MCF 10A (cell line): ENCODE results near the gene APRT. TPM values are rescaled to one million over a fixed set of nuclear protein-coding genes. Genes with fewer than 3 reads are reported as not detected.

Experiments
- BruUV-seq: library from RNA; stranded (reverse); fragments of 400-500 nt; replicated peaks from 2 replicates; lab custom pipeline; 2021; lab: Mats Ljungman, UMichigan
- CTCF ChIA-PET: fragments of 300-600 bp; sonication (Branson Sonifier 250); formaldehyde crosslinking; extraction: SDS; loops from one replicate; lab custom pipeline; 2021; ENCODE audit warnings: antibody characterized with exemption, inconsistent platforms; lab: Yijun Ruan, JAX
- POLR2A ChIA-PET: fragments of 300-600, 350-650 bp; sonication (Branson Sonifier 250); formaldehyde crosslinking; extraction: SDS; loops from one replicate; lab custom pipeline; 2020; ENCODE audit warnings: antibody characterized with exemption, inconsistent platforms; lab: Yijun Ruan, JAX
- DNase-seq: peaks from one replicate; pipeline ENCODE4 v3.0.0-alpha.2; 2018; ENCODE audit not compliant: unreplicated experiment
- H3K27ac Mint-ChIP-seq: one replicate; pipeline ENCODE4 v1.8.0; 2022; ENCODE audit warnings: mild to moderate bottlenecking, low read depth, mixed read lengths; ENCODE audit not compliant: unreplicated experiment
- H3K27me3 Mint-ChIP-seq: one replicate; pipeline ENCODE4 v1.8.0; 2022; ENCODE audit warnings: mixed read lengths; ENCODE audit not compliant: insufficient read depth, unreplicated experiment
- H3K36me3 Mint-ChIP-seq: one replicate; pipeline ENCODE4 v1.8.0; 2022; ENCODE audit warnings: mild to moderate bottlenecking, moderate library complexity, mixed read lengths; ENCODE audit not compliant: insufficient read depth, unreplicated experiment
- H3K4me1 Mint-ChIP-seq: one replicate; pipeline ENCODE4 v1.8.0; 2022; ENCODE audit warnings: mixed read lengths; ENCODE audit not compliant: insufficient read depth, unreplicated experiment
- H3K4me3 Mint-ChIP-seq: one replicate; pipeline ENCODE4 v1.8.0; 2022; ENCODE audit warnings: mild to moderate bottlenecking, moderate library complexity, mixed read lengths; ENCODE audit not compliant: unreplicated experiment
- H3K9me3 Mint-ChIP-seq: one replicate; pipeline ENCODE4 v1.8.0; 2022; ENCODE audit warnings: mixed read lengths; ENCODE audit not compliant: unreplicated experiment
- CTCF ChIP-seq: fragments of 200-600 bp; IDR thresholded peaks from one replicate; pipeline ENCODE4 v1.8.0; 2022; ENCODE audit warnings: antibody characterized with exemption, mild to moderate bottlenecking; ENCODE audit not compliant: unreplicated experiment
- intact Hi-C: fragments of 100-400 bp; cut with micrococcal nuclease; formaldehyde crosslinking; loops from 2 replicates; pipeline ENCODE4 v1.14.1; 2022
- total RNA-seq: library from RNA; stranded (reverse); gene quantifications from 2 replicates; pipeline ENCODE4 v1.2.3, GENCODE V29; 2022

Gene APRT
- total RNA-seq, 1 experiment from 2014 or later = 248 TPM

- BruUV-seq = no TSS peak
- Mint-ChIP-seq H3K36me3 (no peaks in the 10 kb centered on the region), H3K27me3 (no peaks in the 10 kb centered on the region), H3K4me1 (peaks cover 25% of the 10 kb centered on the region), H3K27ac (peak within 1 kb of the TSS; percentile 83), H3K4me3 (peak within 1 kb of the TSS; percentile 68), H3K9me3 (no peaks in the 10 kb centered on the region)
- peak; percentile 92 for TF ChIP-seq CTCF
- CTCF ChIA-PET = interaction anchor here (0.6 to 3.2 kb wide), 8 partner anchors 12 to 809 kb away, joined by 3 to 21 read pairs (median 4); no protein-coding TSS in a partner anchor
- intact Hi-C loops = loop anchor here (1.0 kb wide), 1 partner anchor 48 kb away; no protein-coding TSS in a partner anchor
- POLR2A ChIA-PET = interaction anchor here (0.7 to 3.7 kb wide), 12 partner anchors 9 to 214 kb away, joined by 3 to 24 read pairs (median 4); partner anchors contain the start of genes APRT and CDT1
- peak; percentile 55 for DNase-seq
Observed at GRCh38 chr16:88785106-88785924, 26.4 kb downstream of the APRT start, which contains the start of gene PIEZO1. TSS of gene PIEZO1 (minus strand) at chr16:88785220. CDS start at chr16:88784964, 256 bp downstream.

GRCh38 chr16:88784856-88785105 is 26.9 kb downstream of the APRT start:
- DNase-seq = no peak
- Mint-ChIP-seq H3K27ac (peak overlapping the region; percentile 27), H3K4me1 (peaks cover 25% of the 10 kb centered on the region), H3K4me3 (peak overlapping the region; percentile 68), H3K9me3 (no peaks in the 10 kb centered on the region), H3K27me3 (no peaks in the 10 kb centered on the region), H3K36me3 (no peaks in the 10 kb centered on the region)
- CTCF ChIA-PET = interaction anchor here (0.6 to 6.0 kb wide), 3 partner anchors 30 to 49 kb away, joined by 3 to 61 read pairs (median 6); no protein-coding TSS in a partner anchor
- POLR2A ChIA-PET = interaction anchor here (0.6 to 3.7 kb wide), 16 partner anchors 9 to 214 kb away, joined by 3 to 24 read pairs (median 4); partner anchors contain the start of genes APRT and CDT1
- BruUV-seq = no TSS peak
- no peak for TF ChIP-seq CTCF
- intact Hi-C loops = loop anchor here (1.0 kb wide), 1 partner anchor 47 kb away; no protein-coding TSS in a partner anchor

GRCh38 chr16:88784074-88784855 is 27.5 kb downstream of the APRT start:
- Mint-ChIP-seq H3K36me3 (no peaks in the 10 kb centered on the region), H3K4me3 (peak overlapping the region; percentile 68), H3K4me1 (peaks cover 25% of the 10 kb centered on the region), H3K9me3 (no peaks in the 10 kb centered on the region), H3K27ac (peak overlapping the region; percentile 83), H3K27me3 (no peaks in the 10 kb centered on the region)
- DNase-seq = peak; percentile 87
- BruUV-seq = no TSS peak
- CTCF ChIA-PET = interaction anchor here (0.6 to 6.0 kb wide), 6 partner anchors 31 to 383 kb away, joined by 3 to 61 read pairs (median 5); no protein-coding TSS in a partner anchor
- intact Hi-C loops = no loop called here
- POLR2A ChIA-PET = interaction anchor here (0.6 to 5.3 kb wide), 18 partner anchors 10 to 214 kb away, joined by 3 to 57 read pairs (median 5); partner anchors contain the start of genes APRT, CDT1 and ZC3H18
- TF ChIP-seq CTCF = peak; percentile 42
